GM18907 (cell line): Measurements from ENCODE around the gene CD80.
A peak's percentile ranks its signal among the peaks of the same experiment; 100 is the strongest.
"Not testable (repeated sequence)": the region's sequence is repeated elsewhere in the genome, so short reads cannot be mapped to it uniquely, and the experiment has no call there.

Source experiments
- ATAC-seq: cut with Tn5 transposase; IDR thresholded peaks from one replicate; pipeline ENCODE4 v1.9.1; 2021; ENCODE audit warnings: mild to moderate bottlenecking, moderate library complexity; ENCODE audit not compliant: unreplicated experiment

CD80 gene

DNA sequence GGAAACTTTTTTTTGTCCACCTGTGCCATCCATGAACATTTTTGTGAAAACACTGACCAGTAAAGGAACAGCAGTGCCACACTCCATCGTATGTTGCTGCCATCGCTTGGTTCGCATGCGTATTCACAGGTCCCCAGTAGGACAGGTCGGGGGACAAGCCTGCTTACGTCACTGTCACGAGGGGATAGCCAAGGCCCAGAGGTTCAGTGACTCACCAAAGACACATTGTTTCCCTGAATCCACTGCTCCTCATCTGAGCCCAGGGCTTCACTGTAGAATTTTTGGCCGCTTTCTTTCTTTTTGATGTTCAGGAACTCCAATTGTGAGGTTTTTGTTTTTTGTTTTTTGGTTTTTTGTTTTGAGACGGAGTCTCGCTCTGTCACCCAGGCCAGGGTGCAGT lies 25.8 kb upstream of the CD80 start:
- ATAC-seq: no peak

DNA sequence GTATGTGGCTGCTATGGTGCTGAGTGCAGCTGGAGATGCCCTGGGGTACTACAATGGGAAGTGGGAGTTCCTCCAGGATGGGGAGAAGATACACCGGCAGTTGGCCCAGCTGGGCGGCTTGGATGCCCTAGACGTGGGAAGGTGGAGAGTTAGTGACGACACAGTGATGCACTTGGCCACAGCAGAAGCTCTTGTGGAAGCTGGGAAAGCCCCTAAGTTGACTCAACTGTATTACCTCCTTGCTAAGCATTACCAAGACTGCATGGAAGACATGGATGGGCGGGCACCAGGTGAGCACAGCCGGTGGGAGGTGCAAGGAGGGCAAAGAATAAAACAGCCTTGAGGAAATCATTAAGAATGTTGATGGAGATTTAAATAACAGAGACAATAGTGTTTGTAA lies 22.8 kb upstream of the CD80 start:
- ATAC-seq: no peak

DNA sequence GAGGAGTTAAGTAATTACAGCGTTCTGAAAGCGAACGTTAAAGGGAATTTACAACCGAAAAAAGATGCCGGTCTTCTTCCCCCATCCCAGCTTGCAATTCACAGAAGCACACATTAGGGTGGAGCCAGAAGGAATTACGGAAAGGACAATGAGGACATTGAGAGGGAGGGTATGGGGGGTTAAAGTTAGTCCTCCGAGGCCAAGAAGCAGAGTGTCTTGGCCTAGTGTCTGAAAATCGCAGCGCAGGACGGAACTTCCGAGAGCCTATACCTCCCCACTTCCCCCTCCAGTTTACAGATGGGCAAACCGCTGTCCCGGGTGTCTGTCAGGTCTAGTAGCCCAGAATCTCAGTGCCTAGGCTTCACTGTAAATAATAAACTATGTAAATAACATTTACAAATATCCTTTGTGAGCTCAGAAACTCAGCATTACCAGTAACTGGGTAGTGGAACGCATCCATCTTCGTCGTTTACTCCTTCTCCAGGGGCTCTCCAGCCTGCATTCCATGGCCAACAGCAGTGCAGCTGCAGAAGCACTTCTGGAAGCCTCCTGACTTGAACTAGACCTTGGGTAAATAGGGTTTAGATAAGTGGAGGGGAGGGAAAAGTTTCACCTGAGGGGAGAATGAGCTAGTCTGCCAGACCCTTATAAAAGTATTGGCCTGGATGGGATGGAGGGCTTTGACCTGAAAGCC lies 20.8 kb upstream of the CD80 start:
- peak; percentile 78 for ATAC-seq

DNA sequence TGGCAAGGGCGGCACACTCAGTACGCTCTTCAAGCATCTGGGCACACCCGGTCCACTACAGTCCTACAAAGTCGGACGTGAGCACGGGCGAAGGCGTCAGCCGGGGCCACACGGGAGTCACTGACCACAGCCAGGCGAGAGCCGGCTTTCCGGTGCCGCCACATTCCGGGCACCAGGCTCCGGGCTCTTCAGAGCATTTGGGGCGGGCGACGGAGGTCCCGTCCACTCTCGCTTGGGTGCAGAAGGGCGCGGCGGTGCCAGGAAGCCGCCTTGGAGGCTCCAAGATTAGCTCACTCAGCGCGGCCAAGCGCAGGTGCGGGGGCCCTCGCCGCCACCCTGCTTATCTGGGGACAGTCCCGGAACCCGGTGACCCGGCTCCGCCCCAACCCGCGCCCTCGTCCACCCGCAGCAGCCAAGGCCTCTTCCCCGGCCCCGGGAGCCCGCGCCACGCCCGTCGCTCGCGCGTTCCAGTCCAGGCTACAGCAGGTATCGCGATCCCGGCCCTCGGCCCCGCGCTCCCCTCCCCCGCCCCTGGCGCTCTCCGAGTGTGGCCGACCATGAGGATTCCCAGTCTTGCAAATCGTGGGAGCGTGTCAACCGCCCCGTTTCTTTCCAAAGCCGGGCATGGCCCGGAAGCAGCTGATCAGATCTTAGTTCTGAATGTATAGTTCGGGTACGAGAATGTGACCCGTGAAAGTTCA lies 20.1 kb upstream of the CD80 start, which contains the start of gene ADPRH:
TSS of gene ADPRH (plus strand) at position 127 of the 701 bp plus-strand sequence. CDS start 2,678 bp downstream, outside the sequence.
- peak; percentile 72 for ATAC-seq

DNA sequence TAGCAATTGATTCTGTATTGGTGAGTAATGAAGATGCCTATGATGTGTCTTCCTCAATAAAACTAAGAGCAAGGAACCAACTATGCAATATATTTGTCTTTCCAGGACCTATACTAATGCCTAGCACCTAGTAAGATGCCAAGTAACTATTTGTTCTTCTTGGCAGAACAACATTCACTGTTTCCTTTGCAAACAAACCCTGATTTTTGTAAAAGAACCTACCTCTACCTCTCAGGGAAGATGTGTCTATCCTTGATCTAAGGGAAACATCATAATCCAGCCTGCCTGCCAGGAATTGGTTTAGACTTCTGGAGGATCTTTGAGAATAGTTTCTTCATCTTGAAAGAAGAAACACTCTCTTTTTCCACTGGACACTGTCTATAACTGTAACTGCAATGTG lies 16.1 kb upstream of the CD80 start:
- ATAC-seq: no peak

DNA sequence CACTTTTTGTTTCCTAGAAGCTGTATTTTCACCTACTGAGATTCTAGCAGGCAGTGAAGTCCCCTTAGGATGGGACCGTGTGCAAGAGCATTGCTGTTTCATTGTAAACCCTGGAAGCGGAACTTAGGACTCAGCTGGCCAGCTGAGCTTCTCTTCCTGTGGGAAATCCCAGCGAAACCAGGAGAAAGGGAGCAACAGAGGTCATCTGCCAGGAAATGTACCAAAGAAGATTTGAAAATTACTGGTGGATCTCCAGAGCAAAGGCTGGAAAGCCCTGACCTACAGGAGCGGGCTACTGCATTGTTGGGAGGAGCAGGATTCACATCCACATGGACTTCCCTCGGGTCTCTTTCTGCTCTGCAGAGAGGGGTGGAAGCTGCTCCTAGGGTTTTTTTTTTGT lies 12.3 kb upstream of the CD80 start:
- no peak for ATAC-seq

DNA sequence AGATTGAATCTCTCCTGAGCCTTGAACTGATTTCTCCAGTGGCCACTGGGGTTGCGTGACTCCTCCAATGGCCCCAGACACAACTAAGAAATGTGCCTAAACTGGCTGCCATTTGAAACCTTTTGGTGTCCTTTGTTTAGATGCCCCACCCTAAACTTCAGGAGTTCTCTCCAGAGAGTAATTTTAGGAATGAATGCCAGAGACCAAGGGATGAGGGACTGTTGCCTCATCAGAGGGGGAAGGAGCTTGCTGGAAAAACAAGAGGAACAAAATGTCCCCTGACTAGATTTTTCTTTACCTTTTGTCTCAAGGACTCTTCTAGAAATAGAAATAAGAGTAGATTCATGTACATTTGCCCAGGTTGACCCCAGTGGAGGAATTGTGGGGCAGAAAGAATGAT lies 11.8 kb upstream of the CD80 start:
- no peak for ATAC-seq

DNA sequence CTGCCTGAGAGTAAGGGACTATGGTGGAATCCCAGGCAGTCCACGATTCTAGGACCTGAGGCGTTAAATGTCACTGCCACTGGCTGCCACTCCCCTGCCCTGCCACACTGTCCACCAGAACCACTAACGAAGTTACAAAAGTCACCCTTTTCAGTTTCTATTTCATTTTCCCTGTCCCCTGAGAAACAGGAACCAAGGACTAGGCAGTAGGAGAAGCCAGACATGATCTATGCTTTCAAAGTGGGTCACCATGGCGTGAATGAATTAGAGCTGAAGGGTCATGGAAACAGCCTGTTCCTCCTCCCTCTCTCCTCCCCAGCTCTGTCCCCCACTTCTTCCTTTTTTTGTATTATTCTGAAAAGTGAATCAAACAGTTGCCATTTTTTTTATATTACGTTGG lies 10.8 kb upstream of the CD80 start:
- ATAC-seq: no peak

DNA sequence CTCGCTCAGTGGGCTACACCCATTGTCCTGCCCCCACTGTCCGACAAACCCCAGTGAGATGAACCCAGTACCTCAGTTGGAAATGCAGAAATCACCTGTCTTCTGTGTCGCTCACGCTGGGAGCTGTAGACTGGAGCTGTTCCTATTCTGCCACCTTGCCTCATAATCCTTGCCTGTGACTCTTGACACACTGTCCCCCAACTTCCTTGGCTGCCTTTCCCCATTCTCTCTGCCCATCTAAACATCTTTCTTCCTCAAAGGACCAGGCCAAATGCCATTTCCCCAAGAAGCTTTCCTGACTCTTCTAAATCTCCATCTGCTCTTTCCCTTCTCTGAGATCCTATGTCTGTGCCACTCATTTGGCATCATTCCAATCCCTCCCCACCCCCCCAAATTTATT lies 9.7 kb upstream of the CD80 start:
- ATAC-seq: no peak

DNA sequence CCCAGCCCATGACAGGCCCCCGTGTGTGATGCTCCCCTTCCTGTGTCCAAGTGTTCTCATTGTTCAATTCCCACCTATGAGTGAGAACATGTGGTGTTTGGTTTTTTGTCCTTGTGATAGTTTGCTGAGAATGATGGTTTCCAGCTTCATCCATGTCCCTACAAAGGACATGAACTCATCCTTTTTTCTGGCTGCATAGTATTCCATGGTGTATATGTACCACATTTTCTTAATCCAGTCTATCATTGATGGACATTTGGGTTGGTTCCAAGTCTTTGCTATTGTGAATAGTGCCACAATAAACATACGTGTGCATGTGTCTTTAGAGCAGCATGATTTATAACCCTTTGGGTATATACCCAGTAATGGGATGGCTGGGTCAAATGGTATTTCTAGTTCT lies 3.9 kb upstream of the CD80 start:
- ATAC-seq: not testable (repeated sequence)

DNA sequence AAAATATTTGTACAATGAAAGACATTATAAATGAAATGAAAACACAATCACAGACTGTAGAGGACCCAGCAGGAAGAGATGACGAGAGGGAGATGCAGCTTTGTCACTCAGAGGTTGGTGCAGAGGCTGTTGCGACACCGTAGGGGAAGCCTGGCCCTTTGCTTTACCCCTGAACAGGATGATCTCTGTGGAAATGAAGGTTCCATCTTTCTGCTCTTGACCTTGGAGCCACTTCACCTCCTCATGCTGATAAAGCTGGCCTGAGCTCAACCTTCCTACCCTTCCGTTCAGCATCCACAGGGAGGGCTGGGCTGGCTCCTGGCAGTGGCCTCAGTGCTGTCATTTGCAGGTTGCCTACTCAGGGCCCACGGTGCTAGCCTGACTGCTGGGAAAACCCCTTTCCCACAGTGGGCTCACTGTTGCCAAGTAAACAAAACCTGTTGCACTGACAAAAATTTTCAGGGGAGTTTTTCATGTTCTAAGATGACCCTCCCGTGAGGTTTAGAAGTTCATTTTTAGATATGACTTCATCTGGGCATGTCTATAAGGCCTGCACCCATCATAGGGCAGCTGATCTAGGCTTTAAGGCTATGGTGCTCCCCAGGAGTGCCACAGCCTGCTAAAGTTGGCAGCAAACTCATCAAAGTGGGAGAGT lies 3.0 kb upstream of the CD80 start:
- peak; percentile 89 for ATAC-seq

DNA sequence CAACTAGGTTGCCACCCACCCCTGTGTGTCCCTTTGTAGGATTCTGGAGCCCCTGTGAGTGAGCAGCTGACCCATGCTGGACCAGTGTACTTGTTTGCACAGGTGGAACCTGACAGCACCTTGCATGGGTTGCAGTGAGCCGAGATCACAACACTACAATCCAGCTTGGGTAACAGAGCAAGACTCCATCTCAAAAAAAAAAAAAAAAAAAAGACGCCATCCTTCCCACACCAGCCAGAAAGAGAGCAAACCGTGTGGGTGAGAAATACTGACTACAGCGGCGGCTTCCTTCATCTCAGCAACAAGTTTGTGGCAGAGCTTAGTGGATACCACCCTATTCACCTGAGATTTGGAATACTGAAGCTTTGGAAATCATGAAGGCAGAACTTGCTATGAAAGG lies 746 bp upstream of the CD80 start:
- no peak for ATAC-seq

DNA sequence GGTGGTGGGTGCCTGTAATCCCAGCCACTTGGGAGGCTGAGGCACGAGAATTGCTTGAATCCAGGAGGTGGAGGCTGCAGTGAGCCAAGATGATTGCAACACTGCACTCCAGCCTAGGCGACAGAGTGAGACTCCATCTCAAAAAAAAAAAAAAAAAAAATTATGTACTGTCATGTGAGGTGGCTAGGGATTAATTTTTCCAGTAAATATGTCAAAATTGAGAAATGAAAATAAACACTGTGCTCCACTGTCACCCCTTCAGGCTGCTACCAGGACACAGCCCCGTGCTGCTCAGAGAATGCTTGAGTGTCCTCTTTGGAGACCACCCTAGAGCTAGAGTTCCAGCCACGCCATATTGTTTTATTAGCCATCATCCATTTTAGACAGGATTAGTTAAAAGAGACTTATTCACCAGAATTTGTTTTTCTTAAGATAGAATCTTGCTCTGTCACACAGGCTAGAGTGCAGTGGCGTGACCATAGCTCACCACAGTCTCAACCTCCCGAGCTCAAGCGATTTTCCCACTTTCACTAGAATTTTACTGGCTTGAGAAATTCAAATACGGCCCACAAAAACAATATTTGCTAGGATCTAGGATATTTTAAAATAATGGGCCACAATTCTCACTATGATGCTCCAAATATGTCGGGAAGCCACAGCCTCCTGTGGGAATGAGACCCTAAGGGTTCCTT lies 642 bp downstream of the CD80 start:
- no peak for ATAC-seq

DNA sequence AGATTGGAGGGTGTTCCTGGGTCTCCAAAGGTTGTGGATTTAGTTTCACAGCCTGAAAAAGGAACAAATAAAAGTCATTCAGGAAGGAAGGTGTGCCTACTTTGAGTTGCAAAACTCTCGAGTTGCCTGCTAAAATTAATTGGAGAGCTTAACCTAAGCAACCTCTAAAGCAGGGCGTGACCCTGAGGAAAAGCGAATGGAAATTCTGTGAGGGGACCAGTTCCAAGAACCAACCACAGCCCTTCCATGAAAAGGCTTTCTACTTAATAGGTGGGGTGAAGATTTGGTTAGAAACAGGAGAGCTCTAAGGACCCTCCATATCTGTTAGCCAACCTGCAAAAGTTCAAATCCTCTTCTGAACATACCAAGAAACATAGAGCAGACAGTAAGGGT lies 1.5 kb downstream of the CD80 start:
- ATAC-seq: no peak

DNA sequence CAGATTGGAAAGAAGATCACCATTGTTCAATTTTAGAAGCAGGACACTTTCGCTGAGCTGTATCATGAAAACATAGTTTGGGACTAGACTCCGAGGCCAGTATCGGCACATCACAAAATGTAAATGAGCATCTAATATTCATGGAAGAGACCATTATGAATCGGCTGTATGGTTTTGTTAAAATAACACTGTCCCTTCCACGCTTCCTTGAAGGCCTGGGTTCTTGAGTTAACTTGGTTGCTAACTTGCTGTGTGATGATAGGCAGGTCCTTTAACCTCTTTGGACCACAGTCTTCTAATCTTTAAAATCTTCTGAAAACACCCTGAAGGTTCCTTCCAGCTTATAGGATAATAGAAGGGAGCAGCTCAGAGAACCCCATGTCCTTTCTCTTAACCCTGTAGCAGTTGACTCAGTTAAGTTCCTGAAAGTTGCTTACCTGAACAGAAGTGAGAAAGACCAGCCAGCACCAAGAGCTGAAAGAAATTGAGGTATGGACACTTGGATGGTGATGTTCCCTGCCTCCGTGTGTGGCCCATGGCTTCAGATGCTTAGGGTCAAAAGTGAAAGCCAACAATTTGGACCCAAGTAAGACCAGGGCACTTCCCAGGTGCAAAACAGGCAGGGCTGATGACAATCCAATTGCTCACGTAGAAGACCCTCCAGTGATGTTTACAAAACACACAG lies 2.1 kb downstream of the CD80 start:
- no peak for ATAC-seq

DNA sequence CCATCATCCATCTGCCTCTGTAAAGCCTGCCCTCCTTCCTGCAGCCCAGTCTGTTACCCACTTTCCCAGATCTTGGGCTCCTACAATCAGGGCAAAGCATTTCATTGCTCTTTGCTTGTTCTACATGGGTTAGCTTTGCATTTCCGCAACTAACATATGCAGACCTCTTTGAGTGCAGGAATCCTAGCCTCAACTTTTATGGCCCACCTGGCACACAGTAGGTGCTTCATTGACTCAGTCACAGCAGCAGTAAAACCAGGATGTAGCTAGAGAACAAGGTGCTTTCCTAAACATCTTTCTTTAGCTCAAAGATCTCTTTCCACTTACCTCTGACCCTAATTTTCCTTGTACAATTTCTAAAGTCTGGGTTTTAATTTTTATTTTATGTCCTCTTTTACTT lies 3.5 kb downstream of the CD80 start:
- ATAC-seq: no peak

DNA sequence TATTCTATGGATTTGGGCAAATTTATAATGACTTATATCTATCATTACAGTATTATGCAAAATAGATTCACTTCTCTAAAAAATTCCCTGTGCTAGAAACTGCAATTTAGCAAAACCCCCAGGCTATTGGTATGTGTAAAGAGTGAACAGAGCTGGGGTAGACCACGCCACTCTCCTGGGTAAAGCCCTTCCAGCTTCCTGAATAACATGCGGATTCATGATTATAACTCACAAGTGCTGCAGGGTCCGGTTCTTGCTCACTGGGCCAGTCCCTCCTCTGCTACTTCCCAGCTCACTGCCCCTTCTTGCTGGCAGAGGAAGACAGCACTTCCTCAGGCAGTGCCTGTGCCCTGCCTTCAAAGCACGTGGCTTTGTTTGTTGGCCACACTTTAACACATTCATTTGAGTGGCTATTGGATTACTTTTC lies 4.1 kb downstream of the CD80 start:
- ATAC-seq: no peak

DNA sequence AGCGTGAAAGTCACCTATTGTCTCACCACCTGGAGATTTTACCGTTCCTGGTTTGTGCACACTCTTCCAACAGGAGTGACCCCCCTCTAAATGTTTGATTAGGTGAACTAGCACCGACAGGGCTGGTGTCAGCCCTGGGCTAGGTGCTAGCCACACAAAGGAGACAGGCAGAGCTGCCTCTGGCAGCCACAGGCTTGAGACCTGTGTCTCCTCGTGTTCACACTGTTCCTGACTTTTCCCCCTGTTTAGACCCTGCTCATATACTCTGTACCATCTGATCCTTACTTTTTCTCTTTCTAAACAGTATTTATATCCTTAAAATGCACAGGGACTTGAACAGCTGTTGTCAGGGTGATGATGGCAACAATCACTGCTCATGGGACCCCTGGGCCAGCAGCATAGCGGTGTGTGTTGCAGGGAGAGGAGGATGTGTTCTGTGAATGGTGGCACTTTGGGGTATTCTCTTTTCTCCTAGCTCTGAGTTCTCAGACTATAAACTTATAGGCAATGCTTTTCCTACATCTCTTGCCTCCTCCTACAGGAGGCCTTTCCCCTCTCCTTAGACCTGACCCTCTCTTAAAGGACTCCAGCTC lies 5.5 kb downstream of the CD80 start:
- ATAC-seq: no peak

DNA sequence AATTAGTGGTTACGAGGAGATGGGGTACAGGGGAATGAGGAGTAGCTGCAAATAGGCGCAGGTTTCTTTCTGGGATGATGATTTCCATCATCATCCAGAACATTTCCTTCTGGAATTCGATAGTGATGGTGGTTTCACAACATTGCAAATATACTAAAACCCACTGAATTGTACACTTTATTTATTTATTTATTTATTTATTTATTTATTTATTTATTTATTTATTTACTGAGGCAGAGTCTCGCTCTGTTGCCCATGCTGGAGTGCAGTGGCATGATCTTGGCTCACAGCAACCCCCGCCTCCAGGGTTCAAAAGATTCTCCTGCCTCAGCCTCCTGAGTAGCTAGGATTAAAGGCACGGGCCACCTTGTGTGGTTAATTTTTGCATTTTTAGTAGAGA lies 6.5 kb downstream of the CD80 start:
- not testable (repeated sequence) for ATAC-seq

DNA sequence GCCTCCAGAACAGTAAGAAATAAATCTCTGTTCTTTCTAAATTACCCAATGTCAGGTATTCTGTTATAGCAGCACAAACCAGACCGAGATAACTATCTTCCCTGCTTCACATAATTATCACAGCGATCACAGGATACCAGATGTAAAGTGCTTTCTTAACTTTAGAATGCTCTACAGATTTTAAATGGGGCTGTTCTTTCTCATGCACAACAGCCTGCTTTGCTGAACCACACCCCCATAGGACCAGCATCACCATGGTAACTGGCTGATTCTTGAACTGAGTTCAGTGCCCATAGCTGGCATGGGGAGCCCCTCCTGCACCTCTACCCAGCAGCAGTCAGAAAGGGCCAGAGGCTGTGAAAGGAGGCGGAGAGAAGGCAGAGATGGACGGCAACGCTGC lies 7.8 kb downstream of the CD80 start:
- no peak for ATAC-seq
